NK-92 (cell line): ENCODE results near the gene NFIC.
"Not testable (repeated sequence)": the region's sequence is repeated elsewhere in the genome, so short reads cannot be mapped to it uniquely, and the experiment has no call there.

ENCODE experiments used
- DNase-seq: peaks from one replicate; lab custom pipeline; 2025; ENCODE audit not compliant: unreplicated experiment; lab: John Stamatoyannopoulos, UW

Gene NFIC

DNA sequence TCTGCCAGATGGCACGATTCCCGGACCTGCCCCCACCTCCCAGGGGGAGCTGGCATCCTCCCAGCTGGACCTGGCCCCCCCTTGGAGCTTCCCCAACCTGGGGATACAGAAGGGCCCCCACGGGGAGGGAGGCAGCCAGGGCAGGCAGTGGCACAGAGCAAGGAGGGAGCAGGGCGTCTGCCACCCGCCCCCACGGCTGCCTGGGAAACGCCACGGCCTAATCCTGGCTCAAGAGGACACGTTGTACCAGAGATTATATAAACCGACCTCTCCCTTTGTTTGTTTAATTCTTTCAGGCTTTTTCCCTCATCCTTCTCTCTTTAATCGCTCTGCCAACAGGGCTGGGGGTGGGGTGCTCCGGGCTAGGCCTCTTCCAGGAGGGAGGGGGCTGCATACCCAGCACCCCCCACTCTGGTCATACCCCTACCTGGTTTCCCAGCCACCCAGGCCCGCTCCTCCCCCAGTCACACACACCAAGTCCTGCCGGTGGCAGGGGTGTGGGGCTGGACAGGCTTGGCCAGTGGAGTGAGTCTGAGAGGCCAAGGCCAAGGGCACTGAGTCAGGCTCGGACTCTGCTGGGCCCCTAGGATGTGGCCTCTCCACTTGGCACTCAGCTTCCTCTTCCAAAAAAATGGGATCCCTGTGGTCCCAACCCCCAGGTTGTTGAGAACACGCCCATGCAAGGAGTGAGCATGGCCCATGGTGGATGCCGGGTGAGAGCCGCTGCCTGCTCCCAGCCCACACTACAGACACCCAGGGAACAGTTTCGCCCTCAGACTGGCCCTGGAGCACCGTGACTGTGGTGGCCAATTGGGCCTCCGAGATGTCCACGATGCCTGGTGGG is 29.5 kb upstream of the NFIC start:
- DNase-seq, result no peak

DNA sequence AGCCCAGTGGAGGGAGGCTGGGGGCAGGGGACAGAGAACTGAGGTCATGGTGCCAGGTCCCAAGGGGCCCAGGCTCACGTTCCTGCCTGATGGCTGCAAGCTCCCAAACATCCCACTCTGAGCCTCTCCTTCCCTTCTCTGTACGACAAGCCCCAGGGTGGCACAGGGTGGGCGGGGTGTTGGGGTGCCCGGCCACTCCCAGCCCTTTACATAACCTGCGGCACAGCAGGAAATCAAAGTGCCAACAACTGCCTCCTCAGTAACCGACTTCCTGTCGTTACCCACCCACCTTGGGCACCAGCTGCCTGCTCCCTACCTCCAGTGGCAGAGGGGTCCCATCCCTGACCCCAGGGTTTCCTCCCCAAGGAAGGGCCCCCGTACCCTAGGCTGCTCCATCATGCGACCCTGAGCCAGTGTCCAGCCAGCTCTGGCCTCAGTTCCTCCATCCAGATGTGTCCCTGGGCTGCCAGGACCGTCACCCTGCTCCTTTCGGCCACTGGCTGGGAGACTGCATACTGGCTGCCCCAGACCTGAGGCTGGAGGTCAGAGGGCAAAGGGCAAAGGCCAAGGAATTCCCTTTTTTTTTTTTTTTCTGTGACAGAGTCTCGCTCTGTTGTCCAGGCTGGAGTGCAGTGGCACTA is 27.7 kb upstream of the NFIC start:
- DNase-seq, result no peak

DNA sequence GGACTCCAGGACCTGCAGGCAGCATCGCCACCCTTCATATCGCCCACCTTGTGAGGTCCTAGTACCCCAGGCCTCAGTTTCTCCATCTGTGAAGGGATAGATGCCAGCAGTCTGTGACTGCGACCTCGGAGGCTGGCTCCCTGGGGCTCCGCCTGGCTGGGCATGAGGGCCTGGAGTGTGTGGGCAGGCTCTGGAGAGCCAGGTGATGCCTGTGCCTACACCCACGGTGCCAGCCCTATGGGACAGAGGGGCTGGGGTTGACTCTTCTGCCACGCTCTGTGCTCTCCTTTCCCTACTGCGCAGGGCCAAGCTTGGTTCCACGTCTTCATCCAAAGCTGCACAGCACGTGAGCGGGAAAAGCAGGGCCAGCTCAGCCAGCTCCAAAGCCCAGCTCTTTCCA is 26.0 kb upstream of the NFIC start:
- DNase-seq, result no peak

DNA sequence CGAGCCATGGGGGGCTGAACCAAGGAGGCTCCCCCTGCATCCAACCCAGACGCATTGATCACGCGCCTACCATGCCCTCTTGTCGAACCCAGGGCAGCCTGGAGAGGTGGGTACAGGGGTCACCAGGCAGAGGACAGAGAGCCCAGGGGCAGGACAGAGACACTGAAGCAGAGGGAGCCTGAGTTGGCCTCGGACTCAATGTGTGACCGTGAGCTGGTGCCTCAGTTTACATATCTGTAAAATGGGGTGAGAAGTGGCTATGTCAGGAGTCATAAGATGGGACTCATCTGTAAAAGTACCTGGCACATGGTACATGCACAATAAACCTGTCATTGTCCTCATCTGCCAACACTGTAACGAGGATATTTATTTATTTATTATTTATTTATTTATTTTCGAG is 24.1 kb upstream of the NFIC start:
- no peak for DNase-seq

DNA sequence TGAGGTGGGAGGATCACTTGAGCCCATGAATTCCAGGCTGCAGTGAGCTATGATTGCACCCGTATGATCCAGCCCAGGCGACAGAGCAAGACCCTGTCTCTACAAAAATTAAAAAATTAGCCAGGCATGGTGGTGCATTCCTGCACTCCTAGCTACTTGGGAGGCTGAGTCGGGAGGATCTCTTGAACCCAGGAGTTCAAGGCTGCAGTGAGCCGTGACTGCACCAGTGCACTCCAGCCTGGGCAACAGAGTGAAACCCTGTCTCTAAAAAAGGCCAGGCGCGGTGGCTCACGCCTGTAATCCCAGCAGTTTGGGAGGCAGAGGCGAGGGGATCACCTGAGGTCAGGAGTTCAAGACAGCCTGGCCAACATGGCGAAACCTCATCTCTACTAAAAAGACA is 23.4 kb upstream of the NFIC start:
- not testable (repeated sequence) for DNase-seq

DNA sequence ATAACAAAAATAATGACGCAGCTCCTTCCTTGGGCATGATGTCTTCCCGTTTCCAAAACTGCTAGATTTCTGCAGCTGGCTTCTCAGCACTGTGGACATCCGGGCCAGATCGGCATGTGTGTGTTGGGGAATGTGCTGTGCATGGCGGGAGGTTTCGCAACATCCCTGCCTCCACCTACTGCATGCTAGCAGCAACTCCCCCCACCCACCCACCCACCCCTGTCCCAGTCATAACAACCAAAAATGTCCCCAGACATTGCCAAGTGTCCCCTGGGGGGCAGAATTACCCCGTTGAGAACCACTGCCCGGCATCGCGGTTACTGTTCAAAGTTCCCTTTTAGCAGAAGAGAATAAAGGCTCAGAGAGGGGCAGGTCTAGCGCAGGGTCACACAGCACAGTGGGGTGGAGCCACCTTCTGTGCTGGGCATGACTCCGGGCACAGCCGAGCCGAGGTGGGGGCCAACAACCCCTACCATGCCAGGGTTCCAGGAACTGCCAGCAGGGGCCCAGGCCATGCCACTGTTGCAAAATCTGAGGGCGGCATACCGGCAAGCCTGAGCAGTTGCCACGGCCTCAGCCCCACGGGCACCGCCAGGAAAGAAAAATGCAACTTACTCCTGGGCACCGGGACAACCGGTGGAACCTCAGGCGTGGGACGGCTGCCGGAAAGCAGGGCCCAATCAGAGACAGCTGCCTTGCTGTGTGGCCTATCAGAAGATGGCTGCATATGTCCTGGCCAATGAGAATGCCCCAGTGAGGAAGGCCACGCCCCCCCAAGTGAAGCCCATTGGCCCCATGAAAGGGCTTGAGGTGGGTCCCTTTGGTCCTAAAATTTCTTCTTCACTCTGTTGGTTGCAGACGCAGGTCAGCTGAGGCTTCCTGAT is 22.5 kb upstream of the NFIC start:
- no peak for DNase-seq

DNA sequence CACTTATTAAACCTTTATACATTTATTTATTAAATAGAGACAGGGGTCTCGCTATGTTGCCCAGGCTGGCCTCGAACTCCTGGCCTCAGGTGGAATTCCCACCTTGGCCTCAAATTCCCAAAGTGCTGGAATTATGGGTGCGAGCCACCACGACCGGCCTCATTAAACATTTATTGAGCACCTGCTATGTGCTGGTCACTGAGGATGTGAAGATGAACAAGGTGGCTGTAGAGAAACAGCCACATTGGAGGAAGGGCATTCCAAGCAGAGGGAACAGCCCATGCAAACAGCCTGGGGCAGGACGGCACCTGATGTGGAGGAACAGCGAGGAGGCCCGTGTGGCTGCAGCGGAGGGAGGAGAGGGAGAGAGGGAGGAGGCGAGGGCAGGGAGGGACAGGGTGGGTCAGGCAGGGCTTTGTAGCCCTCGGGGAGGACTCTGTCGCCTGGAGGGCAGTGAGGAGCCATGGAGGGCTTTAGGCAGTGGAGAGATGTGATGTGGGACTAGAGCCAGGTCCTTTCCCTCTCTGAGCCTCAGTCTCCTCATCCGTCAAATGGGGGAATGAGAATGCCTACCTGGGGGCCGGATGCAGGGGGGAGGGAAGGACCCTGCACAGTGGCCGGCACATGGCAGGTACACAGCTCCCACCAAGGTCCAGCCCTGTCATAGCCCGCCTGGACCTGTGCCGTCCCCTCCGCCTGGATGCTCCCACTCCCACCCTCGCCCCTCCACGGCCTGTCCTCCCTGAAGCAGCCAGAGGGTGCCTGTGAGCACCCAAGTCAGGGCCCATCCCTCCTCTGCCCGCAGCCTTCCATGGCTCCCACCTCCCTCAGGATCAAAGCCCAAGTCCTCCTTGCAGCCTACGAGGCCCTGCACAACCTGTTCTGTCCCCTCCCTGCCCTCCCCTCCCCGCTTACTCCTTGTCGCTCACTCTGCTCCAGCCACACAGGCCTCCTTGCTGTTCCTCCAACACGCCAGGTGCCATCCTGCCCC is 21.5 kb upstream of the NFIC start:
- DNase-seq, result no peak

DNA sequence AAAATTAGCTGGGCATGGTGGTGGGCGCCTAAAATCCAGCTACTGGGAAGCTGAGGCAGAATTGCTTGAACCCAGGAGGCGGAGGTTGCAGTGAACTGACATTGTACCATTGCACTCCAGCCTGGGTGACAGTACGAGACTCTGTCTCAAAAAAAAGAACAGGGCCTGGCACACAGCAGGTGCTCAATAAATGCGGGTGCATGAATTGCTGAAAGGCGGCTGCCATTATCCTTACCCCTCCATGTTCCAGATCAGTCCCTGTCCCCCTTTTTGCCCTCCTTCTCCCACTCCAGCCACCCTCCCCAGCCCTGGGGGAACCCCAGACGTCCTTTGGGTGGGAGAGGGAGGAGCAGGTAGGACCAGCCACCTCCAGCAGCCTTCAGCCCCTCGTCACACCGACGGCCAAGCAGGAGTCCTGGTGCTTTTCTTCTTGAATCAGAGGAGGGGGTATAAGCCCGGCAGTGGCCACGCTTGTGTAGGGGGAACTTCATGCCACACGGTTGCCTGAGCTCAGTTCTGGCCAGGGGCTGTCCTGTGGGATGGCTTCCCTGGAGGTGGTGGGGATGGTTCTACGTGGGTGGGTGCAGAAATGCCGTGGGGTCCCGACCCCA is 20.4 kb upstream of the NFIC start:
- no peak for DNase-seq

DNA sequence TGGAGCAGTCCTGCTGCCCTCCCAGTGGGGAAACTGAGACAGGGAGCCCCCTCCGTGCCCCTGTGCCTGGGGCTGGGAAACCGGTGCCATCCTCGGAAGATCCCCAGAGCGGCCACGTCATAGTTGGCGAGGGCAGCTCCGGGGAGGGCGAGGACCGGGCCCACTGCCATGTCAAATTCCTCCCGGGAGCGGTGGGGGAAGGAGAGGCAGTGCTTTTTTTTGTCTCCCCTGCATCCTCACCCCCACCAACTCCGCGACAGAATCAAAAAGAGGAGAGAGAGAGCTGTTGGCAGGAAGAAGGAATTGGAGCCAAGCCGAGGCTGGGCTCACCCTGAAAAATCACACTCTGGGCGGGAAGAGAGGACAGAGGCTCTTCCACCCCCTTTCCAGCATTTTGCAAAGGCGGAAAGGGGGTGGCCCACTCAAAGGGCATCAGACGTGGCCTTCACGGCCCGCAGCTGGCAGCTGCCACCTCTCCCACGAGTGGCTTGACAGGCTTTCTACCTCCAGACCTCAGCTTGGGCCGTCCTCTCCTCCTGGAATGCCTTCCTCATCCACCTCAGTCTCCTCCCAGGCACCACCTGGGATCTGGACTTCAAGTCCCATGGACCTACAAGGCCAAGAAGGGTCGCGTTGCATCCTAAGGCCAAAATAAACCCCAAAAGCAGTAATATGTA is 19.6 kb upstream of the NFIC start:
- no peak for DNase-seq

DNA sequence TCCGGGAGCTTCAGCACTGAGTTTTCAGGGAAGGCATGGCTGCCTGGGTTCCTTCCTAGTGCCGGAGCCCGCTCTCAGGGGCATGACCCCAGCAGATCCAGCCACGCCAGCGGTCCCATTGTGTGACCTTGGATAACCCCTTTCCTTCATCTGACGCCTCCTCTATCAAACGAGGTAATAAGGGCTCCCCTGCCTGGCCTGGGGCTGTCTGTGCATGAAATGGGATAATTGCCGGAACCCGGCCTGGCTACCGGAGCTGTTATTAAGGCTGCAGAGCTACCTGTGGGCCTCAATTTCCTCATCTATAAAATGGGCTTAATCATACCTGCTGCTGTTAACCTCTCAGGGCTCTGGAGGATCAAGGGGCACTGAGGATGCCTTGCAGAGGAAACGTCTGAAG is 18.3 kb upstream of the NFIC start:
- no peak for DNase-seq

DNA sequence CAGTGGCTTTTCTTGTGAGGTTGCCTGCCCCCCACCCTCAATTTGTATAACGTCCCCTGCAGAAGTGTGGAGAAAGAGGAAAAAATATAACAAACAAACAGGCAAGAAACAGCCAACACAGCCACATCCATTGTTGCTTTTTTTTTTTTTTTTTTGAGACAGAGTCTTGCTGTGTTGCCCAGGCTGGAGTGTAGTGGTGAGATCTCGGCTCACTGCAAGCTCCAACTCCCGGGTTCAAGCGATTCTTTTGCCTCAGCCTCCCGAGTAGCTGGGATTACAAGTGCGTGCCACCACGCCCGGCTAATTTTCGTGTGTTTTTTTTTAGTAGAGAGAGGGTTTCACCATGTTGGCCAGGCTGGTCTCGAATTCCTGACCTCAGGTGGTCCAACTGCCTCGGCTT is 17.9 kb upstream of the NFIC start:
- not testable (repeated sequence) for DNase-seq

DNA sequence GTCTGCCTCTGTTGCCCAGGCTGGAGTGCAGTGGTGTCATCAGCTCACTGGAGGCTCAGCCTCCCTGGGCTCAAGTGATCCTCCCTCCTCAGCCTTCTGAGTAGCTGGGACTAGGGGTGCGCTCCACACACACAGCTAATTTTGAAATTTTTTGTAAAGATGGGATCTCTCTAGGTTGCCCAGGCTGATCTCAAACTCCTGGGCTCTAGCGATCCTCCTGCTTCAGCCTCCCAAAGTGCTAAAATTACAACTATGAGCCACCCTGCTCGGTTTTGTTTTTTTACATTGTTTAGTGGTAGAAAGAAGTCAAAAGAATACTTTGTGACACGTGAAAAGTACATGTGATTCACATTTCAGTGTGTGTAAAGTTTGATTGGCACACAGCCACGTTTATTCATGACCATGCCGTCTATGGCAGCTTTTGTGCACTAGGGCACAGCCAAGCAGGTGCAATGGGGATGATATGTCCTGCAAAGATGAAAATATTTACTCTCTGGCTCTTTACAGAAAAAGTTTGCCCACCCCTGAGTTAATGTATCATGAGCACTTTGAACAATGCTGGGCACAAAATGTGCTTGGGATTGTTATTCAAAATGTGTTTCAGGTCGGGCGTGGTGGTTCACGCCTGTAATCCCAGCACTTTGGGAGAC is 16.2 kb upstream of the NFIC start:
- no peak for DNase-seq

DNA sequence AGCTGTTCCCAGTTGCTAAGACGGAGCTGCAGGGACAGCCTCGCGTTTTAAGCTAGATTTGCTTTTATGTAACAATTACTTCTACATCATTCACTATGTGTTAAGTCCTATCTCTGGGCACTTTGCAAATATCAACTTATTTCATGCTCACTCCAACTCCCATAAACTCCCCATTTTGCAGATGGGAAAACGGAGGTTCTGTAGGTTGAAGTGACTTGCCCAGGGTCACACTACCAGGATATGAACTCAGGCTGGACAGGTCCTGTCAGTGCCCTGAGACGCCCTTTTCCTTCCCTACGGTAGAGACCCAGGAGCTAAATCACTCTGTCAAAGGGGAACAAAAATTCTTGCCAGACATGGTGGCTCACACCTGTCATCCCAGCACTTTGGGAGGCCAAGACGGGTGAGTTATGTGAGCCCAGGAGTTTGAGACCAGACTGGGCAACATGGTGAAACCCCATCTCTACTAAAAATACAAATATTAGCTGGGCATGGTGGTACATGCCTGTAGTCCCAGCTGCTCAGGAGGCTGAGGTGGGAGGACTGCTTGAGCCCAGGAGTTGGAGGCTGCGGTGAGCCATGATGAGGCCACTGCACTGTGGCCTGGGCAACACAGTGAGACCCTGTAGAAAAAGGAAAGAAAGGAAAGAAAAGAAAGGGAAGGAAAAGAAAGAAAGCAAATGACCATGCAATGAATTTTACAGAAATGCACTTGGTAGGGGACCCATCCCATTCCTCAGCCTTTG is 14.5 kb upstream of the NFIC start:
- DNase-seq, result no peak

DNA sequence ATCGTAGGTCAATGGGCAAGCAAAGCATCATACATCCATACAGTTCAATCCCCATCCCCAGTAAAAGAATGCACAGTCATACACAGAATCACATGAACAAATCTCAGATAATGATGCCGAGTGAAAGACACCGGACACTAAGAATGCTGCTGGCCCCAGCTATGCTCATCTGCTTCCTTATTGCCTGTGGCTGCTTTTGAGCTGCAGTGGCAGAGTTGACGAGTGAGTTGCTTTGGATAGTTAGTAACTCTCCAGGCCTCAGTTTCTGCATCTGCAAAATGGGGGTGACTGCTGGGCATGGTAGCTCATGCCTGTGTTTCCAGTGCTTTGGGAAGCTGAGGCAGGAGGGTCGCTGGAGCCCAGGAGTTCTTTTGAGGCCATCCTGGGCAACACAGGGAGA is 12.9 kb upstream of the NFIC start:
- no peak for DNase-seq

DNA sequence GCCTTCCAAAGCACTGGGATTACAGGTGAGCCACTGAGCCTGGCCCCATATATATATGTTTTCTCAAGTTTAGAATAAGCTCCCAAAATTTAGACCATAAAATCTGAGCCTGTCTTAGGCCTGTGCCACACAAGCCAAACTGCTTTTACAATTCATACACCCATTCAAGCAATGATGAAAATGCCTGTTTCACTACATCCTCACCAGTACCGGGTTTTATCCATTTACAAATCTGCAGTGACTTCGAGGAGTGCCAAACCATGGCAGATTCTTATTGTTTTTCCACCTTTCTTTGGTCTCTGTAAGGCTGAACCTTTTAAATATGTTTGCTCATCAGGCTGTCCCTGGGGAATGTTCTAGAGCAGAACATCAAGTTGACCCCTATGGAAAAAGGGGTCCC is 9.6 kb upstream of the NFIC start:
- no peak for DNase-seq

DNA sequence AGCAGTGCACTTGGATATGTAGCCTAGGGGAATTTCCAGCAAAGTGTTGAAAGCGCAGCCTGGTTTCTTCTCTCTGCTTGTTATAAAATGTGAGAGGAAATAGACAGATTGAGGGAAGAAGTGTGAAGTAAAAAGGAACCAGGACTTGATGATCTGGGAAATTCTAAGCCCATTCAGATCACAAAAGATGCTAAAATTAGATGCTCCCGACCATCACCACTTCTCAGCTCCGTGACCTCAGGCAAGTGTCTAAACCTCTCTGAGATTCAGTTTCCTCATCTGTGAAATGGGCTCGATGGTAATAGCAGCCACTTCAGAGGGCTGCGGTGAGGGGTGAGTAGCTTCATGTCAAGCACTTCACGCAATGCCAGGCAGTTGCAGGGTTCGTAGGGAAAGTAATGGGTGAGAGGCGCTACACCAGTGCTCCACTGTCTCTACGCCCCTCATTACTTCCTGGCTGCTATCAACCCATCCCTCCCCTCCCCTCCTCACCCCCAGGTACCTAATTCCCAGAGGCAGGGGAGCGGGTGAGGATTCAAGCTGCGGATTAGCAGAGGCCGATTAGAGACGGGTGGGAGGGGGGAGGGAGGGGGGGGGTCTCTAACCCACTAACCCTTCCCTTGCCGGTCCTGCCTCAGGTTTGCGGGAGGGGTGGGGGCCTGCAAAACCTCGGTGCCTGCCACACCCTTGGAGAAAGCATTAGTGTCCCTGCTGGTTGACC is 9.0 kb upstream of the NFIC start:
- DNase-seq, result no peak

DNA sequence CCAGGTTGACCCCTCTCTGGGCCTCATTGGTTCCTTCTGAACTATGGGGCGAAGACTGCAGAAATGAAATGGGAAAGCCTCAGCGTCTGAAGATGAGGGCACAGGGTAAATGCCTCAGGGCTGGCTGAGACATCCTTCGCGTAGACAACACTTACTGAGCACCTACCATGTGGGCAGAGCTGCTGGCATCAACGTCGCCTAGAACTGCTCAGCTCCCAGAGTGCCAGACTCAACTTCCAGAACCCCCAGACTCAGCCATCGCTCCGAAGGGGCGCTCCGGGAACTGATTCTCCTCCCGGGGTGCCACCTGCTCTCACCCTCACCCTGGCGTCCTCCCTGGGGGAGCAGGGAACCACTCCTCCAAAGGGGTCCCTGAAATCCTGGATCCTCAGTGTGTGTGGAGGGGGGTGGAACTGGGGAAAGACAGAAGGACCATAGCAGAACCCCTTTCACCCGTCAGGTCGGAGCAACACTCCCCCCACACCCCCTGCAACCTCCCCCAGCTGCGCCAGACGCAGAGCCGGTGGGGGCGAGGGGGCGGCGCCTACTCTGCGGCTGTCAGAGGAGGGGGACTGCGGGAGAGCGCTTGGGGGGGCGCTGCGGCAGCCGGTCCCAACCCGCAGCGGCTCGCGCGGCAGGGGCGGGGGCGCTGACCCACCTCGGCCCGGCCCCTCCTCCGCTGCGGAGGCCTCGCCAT is 8.2 kb upstream of the NFIC start:
- no peak for DNase-seq
